Karpas-422 (cell line): ENCODE data around the gene JOSD2. TPM values are rescaled to one million over a fixed set of nuclear protein-coding genes. Genes with fewer than 3 reads are reported as not detected.
A peak's percentile ranks its signal among the peaks of the same experiment; 100 is the strongest.

Source experiments
- DNase-seq: peaks from one replicate; pipeline ENCODE4 v3.0.0-alpha.2; 2015
- H2AFZ ChIP-seq: fragments of 200-600 bp; sonication (generic); 2 replicates; pipeline ENCODE4 v1.6.1; 2014; ENCODE audit warnings: antibody characterized with exemption, low read length, mixed read lengths
- H3K27ac ChIP-seq: fragments of 200-600 bp; sonication (generic); 2 replicates; pipeline ENCODE4 v1.5.1; 2014; ENCODE audit warnings: mild to moderate bottlenecking, low read length, moderate library complexity
- H3K27me3 ChIP-seq: fragments of 200-600 bp; sonication (generic); 2 replicates; pipeline ENCODE4 v1.6.1; 2014; ENCODE audit warnings: low read length, mixed read lengths
- H3K36me3 ChIP-seq: fragments of 200-600 bp; sonication (generic); 2 replicates; pipeline ENCODE4 v1.6.1; 2014; ENCODE audit warnings: low read length, mixed read lengths; ENCODE audit not compliant: insufficient read depth
- H3K4me1 ChIP-seq: fragments of 200-600 bp; sonication (generic); 2 replicates; pipeline ENCODE4 v1.6.1; 2014; ENCODE audit warnings: mild to moderate bottlenecking, low read length, mixed read lengths
- H3K4me2 ChIP-seq: fragments of 200-600 bp; sonication (generic); 2 replicates; pipeline ENCODE4 v1.6.1; 2014; ENCODE audit warnings: low read length, low read depth, mild to moderate bottlenecking; ENCODE audit not compliant: poor library complexity, severe bottlenecking
- H3K4me3 ChIP-seq: fragments of 200-600 bp; sonication (generic); 2 replicates; pipeline ENCODE4 v1.5.1; 2014; ENCODE audit warnings: mild to moderate bottlenecking, antibody characterized with exemption, low read length, mixed read lengths
- H3K79me2 ChIP-seq: fragments of 200-600 bp; sonication (generic); 2 replicates; pipeline ENCODE4 v1.6.1; 2014; ENCODE audit warnings: mild to moderate bottlenecking, low read length, mixed read lengths
- H3K9ac ChIP-seq: fragments of 200-600 bp; sonication (generic); 2 replicates; pipeline ENCODE4 v1.6.0; 2014; ENCODE audit warnings: low read length
- H3K9me2 ChIP-seq: fragments of 200-600 bp; sonication (generic), shearing (Covaris generic); replicated peaks from 2 replicates; pipeline ENCODE4 v1.6.0; 2014; ENCODE audit warnings: mild to moderate bottlenecking, low read length, moderate library complexity; ENCODE audit not compliant: insufficient read depth
- H3K9me3 ChIP-seq: fragments of 300-700, 200-600 bp; sonication (generic); 2 replicates; pipeline ENCODE4 v1.6.1; 2014; ENCODE audit warnings: low read length, mixed read lengths
- H4K20me1 ChIP-seq: fragments of 200-600 bp; sonication (generic); 2 replicates; pipeline ENCODE4 v1.6.1; 2014; ENCODE audit warnings: mild to moderate bottlenecking, antibody characterized with exemption, low read length, low read depth; ENCODE audit not compliant: insufficient read depth
- total RNA-seq: library from RNA; depleted of rRNA; stranded (reverse); fragments of >200 nt; shearing (Covaris generic); gene quantifications from 2 replicates; pipeline ENCODE4 v1.2.3, GENCODE V29; 2014; ENCODE audit warnings: low replicate concordance

The JOSD2 gene
- total RNA-seq, 1 experiment from 2014 or later, result 15.8 TPM

DNA sequence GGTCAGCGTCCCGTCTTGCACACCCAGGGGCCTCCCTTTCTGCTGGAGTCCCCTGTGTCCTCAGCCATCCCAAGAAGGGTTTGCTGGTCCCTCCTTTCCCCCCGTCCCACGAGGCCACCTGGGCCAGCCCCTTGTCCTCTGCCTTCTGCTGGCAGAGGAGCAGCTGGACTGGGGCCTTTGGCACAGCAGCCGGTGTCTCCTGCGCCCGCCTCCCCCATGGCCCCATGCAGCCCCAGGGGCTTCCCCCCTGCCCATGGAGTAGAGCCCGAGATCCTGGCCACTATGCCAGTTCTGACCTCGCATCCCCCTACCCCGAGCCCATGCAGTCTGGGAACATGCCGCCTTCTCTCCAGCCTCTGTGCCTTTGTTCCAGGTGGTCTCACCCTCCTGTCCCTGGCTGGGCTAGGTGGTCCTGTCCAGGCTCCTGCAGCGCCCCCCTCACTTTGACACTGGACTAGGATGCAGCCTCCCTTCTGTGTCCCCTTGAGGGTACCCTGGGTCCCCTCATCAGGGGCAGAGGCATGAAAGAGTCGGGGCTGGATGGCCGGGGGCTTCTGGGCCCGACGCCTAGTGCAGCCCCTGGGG lies 28.6 kb downstream of the JOSD2 start:
- Histone ChIP-seq H3K9me3 (peaks cover 30% of the 10 kb centered on the region), H3K36me3 (peaks cover 61% of the 10 kb centered on the region), H2AFZ (no peak overlapping the region), H3K9me2 (no peaks in the 10 kb centered on the region), H3K79me2 (peaks cover 19% of the 10 kb centered on the region), H3K9ac (no peak overlapping the region), H3K4me2 (no peak overlapping the region), H4K20me1 (0 out of 2 replicates have a peak, but pooled peaks cover 3% of the 10 kb centered on the region), H3K4me1 (peaks cover 3% of the 10 kb centered on the region), H3K4me3 (no peak overlapping the region), H3K27ac (no peak overlapping the region), H3K27me3 (no peaks in the 10 kb centered on the region)
- no peak for DNase-seq

DNA sequence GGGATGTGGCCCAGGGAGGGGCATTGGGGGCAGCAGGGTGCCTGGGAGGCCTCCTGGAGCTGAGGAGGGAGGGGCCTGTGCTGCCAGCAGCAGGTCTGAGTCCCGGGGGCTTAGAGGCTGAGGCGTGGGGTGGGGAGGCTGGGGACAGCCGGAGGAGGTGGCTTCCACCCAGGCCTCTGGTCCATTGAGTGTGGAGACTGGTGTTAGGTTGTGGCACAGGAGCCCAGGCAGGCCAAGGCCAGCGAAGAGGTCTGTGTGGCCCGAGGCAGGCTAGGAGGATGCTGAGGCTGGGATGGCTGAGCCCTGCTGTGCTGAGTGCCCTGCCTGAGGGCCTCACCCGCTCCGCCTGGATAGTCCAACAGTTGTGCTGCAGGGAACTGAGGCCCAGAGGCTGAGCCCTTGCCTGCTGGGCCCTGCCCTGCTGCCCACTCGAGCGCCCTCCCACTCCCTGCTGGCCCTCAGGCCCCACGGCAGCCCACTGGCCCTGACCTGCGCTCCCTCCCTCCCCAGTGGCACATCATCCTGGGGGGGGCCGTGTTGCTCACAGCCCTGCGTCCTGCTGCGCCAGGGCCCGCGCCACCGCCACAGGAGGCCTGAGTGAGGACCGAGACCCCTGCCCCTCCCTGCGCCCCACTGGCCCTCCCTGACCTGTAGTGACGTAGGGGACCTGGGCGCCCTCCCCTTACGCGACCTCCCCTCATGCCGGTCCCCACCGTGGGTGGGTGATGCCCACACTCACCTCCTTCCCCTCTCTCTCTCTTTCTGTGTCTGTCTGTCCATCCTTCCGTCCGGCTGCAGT lies 29.4 kb downstream of the JOSD2 start:
- Histone ChIP-seq H3K4me2 (no peak overlapping the region), H3K4me3 (no peak overlapping the region), H3K27ac (no peak overlapping the region), H2AFZ (no peak overlapping the region), H3K9me2 (no peaks in the 10 kb centered on the region), H3K36me3 (peaks cover 61% of the 10 kb centered on the region), H3K4me1 (peaks cover 8% of the 10 kb centered on the region), H3K9ac (no peak overlapping the region), H3K9me3 (peaks cover 28% of the 10 kb centered on the region), H3K27me3 (no peaks in the 10 kb centered on the region), H3K79me2 (peaks cover 27% of the 10 kb centered on the region), H4K20me1 (no peaks in the 10 kb centered on the region)
- DNase-seq, result no peak

DNA sequence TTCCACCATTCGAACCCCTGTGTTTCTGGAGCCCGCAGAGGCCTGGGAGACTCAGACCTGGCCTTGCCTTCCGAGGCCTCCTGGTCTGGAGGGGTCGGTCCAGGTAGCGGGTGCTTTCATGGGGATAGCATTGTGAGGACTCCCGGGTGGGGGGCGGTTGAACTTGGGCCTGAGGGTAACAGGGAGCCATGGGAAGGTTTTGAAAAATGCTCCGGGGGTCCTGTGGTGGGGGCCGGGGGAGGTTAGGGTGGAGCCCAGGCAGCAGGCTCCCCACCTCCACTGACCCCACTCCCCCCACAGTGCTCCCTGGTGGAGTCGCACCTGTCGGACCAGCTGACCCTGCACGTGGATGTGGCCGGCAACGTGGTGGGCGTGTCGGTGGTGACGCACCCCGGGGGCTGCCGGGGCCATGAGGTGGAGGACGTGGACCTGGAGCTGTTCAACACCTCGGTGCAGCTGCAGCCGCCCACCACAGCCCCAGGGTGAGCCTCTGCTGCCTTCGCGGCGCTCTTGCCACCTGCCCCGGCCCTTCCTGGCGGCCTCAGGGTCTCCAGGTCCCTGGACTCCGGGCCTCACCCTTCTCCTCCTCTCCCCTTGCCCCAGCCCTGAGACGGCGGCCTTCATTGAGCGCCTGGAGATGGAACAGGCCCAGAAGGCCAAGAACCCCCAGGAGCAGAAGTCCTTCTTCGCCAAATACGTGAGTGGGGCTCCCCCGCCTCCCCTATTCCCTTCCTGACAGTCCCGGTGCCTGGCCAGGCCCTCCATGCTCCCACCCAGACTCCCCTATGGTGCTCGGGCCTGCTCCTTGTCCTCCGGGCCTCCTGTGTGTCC lies 30.5 kb downstream of the JOSD2 start:
- DNase-seq, result no peak
- peaks cover 29% of the 10 kb centered on the region for H3K79me2 ChIP-seq
- no peak overlapping the region for H2AFZ ChIP-seq
- H3K27ac ChIP-seq, result no peak overlapping the region
- no peaks in the 10 kb centered on the region for H3K27me3 ChIP-seq
- H4K20me1 ChIP-seq, result no peaks in the 10 kb centered on the region
- no peak overlapping the region for H3K4me3 ChIP-seq
- H3K4me1 ChIP-seq, result peaks cover 8% of the 10 kb centered on the region
- peaks cover 18% of the 10 kb centered on the region for H3K9me3 ChIP-seq
- no peak overlapping the region for H3K9ac ChIP-seq
- H3K36me3 ChIP-seq, result peaks cover 61% of the 10 kb centered on the region
- H3K4me2 ChIP-seq, result no peak overlapping the region
- no peaks in the 10 kb centered on the region for H3K9me2 ChIP-seq

DNA sequence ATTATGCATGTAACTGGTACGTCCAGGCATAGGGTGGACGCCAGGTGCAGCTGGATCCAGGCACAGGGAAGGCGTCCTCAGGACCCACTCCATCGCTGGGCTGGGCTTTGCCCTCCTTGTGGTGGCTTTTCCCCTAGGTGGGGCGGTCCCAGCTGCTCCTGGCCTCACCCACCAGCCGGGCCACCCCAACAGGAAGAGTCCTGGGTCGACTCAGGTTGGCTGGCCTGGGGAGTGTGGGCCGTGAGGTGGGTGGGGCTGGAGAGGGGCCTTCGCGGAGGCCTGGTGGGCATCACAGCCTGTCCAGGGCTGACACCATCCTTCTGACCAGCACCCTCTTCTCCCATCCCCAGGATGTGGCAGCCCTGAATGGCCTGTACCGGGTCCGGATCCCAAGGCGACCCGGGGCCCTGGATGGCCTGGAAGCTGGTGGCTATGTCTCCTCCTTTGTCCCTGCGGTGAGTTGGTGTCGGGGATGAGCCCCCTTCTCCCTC lies 31.2 kb downstream of the JOSD2 start:
- Histone ChIP-seq H3K9me2 (no peaks in the 10 kb centered on the region), H2AFZ (no peak overlapping the region)
- DNase-seq, result no peak

DNA sequence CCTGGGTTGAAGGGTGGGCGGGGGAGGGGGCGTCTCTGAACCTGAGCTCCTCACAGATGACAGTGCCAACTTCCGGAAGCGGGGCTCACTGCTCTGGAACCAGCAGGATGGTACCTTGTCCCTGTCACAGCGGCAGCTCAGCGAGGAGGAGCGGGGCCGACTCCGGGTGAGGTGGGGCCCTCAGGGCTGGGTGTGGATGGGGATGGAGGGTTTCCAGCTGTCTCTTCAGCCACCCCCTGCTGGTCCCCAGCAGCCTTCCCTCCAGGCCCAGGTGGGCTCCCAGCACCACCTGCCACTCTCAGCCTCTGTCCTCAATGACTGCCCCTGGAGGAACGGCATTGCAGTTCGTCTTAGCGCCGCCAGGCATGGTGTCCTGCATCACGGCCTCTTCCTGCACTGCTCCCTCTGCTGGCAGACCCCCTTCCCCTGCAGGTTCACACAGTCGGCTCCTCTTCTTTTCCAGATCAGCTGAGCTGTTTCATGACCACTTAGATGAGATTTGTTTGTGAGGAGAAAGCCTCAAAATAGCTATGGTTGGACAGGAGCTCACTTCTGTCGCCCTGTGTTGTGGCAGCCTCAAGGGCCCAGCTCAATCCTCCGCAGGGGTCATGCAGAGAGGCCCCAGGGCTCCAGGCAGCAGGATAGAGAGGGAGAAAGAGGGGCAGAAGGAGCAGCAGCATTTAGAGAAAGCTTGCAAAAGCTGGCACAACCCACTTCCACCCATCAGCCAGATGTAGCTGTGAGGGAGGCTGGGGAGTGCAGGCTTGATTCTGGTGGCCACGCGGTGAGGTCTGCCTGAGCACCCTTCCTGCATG lies 31.9 kb downstream of the JOSD2 start:
- peaks cover 8% of the 10 kb centered on the region for H3K4me1 ChIP-seq
- peak; percentile 65 for DNase-seq
- H3K9me2 ChIP-seq, result no peaks in the 10 kb centered on the region
- peaks cover 55% of the 10 kb centered on the region for H3K36me3 ChIP-seq
- H3K79me2 ChIP-seq, result peaks cover 29% of the 10 kb centered on the region
- H3K27ac ChIP-seq, result no peak overlapping the region
- no peak overlapping the region for H2AFZ ChIP-seq
- H3K4me3 ChIP-seq, result no peak overlapping the region
- H4K20me1 ChIP-seq, result no peaks in the 10 kb centered on the region
- no peak overlapping the region for H3K4me2 ChIP-seq
- no peaks in the 10 kb centered on the region for H3K27me3 ChIP-seq
- H3K9me3 ChIP-seq, result peaks cover 9% of the 10 kb centered on the region
- no peak overlapping the region for H3K9ac ChIP-seq

More for the DNA sequence above, 31.2 kb downstream of the JOSD2 start:
- no peak overlapping the region for H3K27ac ChIP-seq
- H3K36me3 ChIP-seq, result peaks cover 60% of the 10 kb centered on the region
- peaks cover 8% of the 10 kb centered on the region for H3K4me1 ChIP-seq
- no peaks in the 10 kb centered on the region for H3K27me3 ChIP-seq
- no peak overlapping the region for H3K4me3 ChIP-seq
- H3K9me3 ChIP-seq, result peaks cover 11% of the 10 kb centered on the region
- no peak overlapping the region for H3K9ac ChIP-seq
- peaks cover 29% of the 10 kb centered on the region for H3K79me2 ChIP-seq
- H4K20me1 ChIP-seq, result no peaks in the 10 kb centered on the region
- no peak overlapping the region for H3K4me2 ChIP-seq

DNA sequence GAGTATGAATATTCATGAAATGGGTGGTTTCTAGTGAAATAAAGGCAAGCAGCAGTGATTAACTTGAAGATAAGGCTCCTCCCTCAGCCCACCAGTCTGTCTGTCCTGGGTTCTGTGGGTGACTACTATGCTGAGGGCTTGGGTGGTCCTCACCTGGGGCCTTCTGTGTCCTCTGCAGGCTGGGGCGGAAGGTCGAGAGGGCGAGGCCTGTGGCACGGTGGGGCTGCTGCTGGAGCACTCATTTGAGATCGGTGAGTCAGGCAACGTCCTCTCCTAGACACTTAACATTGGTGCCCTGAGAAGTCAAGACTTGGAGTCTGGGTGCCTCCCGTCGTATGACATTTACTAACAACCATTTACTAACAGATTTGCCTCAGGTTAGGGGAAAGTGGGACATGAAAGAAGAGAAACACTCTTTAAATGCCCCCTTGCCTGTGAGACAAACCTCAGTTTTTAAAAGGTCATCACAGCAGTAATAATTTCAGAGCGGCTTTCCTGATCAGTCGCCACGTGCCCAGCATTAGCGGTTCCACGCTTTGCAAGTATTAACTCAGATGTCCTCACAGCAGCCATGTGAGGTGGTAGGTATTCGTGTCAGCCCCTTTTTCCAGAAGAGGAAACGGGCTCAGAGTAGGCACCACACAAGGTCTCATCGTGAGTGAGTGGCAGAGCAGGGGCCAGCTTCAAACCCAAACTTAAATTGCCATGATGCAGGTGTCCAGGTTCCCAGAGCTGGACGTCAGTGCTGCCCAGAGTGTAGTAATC lies 33.1 kb downstream of the JOSD2 start:
- Histone ChIP-seq H3K9ac (no peak overlapping the region), H3K36me3 (peaks cover 46% of the 10 kb centered on the region), H4K20me1 (no peaks in the 10 kb centered on the region), H3K27me3 (no peaks in the 10 kb centered on the region), H3K27ac (no peak overlapping the region), H2AFZ (no peak overlapping the region), H3K4me1 (peaks cover 8% of the 10 kb centered on the region), H3K4me3 (peak overlapping the region; percentile 98), H3K9me2 (no peaks in the 10 kb centered on the region), H3K4me2 (peak overlapping the region; percentile 94), H3K79me2 (peaks cover 29% of the 10 kb centered on the region), H3K9me3 (peaks cover 9% of the 10 kb centered on the region)
- DNase-seq, result no peak

DNA sequence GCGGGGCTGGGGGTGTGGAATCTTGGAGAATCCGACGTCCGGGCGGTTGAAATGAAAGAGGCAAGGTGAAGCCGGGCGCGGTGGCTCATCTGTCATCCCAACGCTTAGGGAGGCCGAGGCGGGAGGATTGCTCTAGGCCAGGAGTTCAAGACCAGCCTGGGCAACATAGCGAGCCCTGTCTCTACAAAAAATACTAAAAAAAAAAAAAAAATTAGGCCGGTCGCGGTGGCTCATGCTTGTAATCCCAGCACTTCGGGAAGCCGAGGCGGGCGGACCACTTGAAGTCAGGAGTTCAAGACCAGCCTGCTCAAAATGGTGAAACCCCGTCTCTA lies 34.1 kb downstream of the JOSD2 start:
- DNase-seq, result no peak
- H3K36me3 ChIP-seq, result peaks cover 38% of the 10 kb centered on the region
- H3K27ac ChIP-seq, result peak overlapping the region; percentile 84
- H4K20me1 ChIP-seq, result no peaks in the 10 kb centered on the region
- no peaks in the 10 kb centered on the region for H3K27me3 ChIP-seq
- H3K4me3 ChIP-seq, result peak overlapping the region; percentile 98
- peaks cover 29% of the 10 kb centered on the region for H3K79me2 ChIP-seq
- H3K9me3 ChIP-seq, result peaks cover 9% of the 10 kb centered on the region
- H3K4me1 ChIP-seq, result peaks cover 8% of the 10 kb centered on the region
- peak overlapping the region; percentile 94 for H3K4me2 ChIP-seq
- peak overlapping the region; percentile 99 for H3K9ac ChIP-seq
- no peaks in the 10 kb centered on the region for H3K9me2 ChIP-seq
- H2AFZ ChIP-seq, result 0 out of 2 replicates have a peak overlapping the region, but pooled peaks have one; percentile 82
